WTC11 (cell line): Measurements from ENCODE around the gene GPNMB. TPM values are rescaled to one million over a fixed set of nuclear protein-coding genes. Genes with fewer than 3 reads are reported as not detected.

Experiments
- ATAC-seq: fragments of 200-7000 bp; cut with Tn5 transposase; 2 replicates; pipeline ENCODE4 v1.10.0; 2021; ENCODE audit warnings: mild to moderate bottlenecking, moderate library complexity
- CTCF ChIA-PET: fragments of 300-600 bp; sonication (Branson Sonifier 250); formaldehyde crosslinking; loops from one replicate; lab custom pipeline; 2021; ENCODE audit warnings: antibody characterized with exemption; lab: Charles Lee
- POLR2A ChIA-PET: fragments of 350-600 bp; sonication (Branson Sonifier 250); formaldehyde crosslinking; loops from one replicate; lab custom pipeline; 2021; ENCODE audit warnings: antibody characterized with exemption; lab: Charles Lee
- DNase-seq: peaks from one replicate; pipeline ENCODE4 v3.0.0; 2021; ENCODE audit warnings: low spot score
- H3K27ac Mint-ChIP-seq: 2 replicates; pipeline ENCODE4 v1.8.0; 2021; ENCODE audit warnings: mixed read lengths
- H3K27me3 Mint-ChIP-seq: 2 replicates; pipeline ENCODE4 v1.8.0; 2021; ENCODE audit warnings: low read depth, mild to moderate bottlenecking, moderate library complexity, mixed read lengths
- H3K36me3 Mint-ChIP-seq: 2 replicates; pipeline ENCODE4 v1.8.0; 2021; ENCODE audit warnings: mixed read lengths
- H3K4me1 Mint-ChIP-seq: 2 replicates; pipeline ENCODE4 v1.8.0; 2022; ENCODE audit warnings: mixed read lengths
- H3K4me3 Mint-ChIP-seq: 2 replicates; pipeline ENCODE4 v1.8.0; 2021; ENCODE audit warnings: mild to moderate bottlenecking, moderate library complexity, mixed read lengths
- H3K9me3 Mint-ChIP-seq: 2 replicates; pipeline ENCODE4 v1.8.0; 2021; ENCODE audit warnings: mixed read lengths
- CREM ChIP-seq: sonication (generic); formaldehyde crosslinking; IDR thresholded peaks from 2 replicates; pipeline ENCODE4 v1.8.1; 2022; ENCODE audit warnings: mild to moderate bottlenecking, missing genetic modification reagents, moderate library complexity
- KAT7 ChIP-seq: sonication (generic); formaldehyde crosslinking; IDR thresholded peaks from 2 replicates; pipeline ENCODE4 v1.8.1; 2023; ENCODE audit warnings: missing genetic modification reagents, mild to moderate bottlenecking, borderline replicate concordance
- ZNF263 ChIP-seq: sonication (generic); formaldehyde crosslinking; IDR thresholded peaks from 2 replicates; pipeline ENCODE4 v1.8.1; 2022; ENCODE audit warnings: low read depth, mild to moderate bottlenecking, moderate library complexity, missing genetic modification reagents
- ZNF416 ChIP-seq: fragments of 250-450 bp; sonication (Bioruptor Pico); IDR thresholded peaks from 2 replicates; pipeline ENCODE4 v1.9.0; 2021; ENCODE audit warnings: mild to moderate bottlenecking, inconsistent platforms
- total RNA-seq: library from RNA; stranded (reverse); gene quantifications from 3 replicates; pipeline ENCODE4 v1.2.3, GENCODE V29; 2021
- TF ChIP-seq, protein P1 (sequence below): sonication (generic); formaldehyde crosslinking; IDR thresholded peaks from 2 replicates; pipeline ENCODE4 v1.8.1; 2022; ENCODE audit warnings: low read depth, missing genetic modification reagents, borderline replicate concordance
- TF ChIP-seq, protein P2 (sequence below): sonication (generic); formaldehyde crosslinking; IDR thresholded peaks from 2 replicates; pipeline ENCODE4 v1.8.0; 2022; ENCODE audit warnings: mild to moderate bottlenecking, missing genetic modification reagents
- TF ChIP-seq, protein P3 (sequence below): fragments of 250-450 bp; sonication (Bioruptor Pico); IDR thresholded peaks from 2 replicates; pipeline ENCODE4 v1.8.0; 2021; ENCODE audit warnings: mild to moderate bottlenecking
- TF ChIP-seq, protein P4 (sequence below): sonication (generic); formaldehyde crosslinking; conservative IDR thresholded peaks from 2 replicates; pipeline ENCODE4 v1.8.1; 2023; ENCODE audit warnings: mild to moderate bottlenecking, low read depth, missing genetic modification reagents, moderate library complexity
- TF ChIP-seq, protein P5 (sequence below): fragments of 250-450 bp; sonication (Bioruptor Pico); IDR thresholded peaks from 2 replicates; pipeline ENCODE4 v1.9.0; 2021; ENCODE audit warnings: moderate library complexity, mild to moderate bottlenecking, inconsistent platforms, borderline replicate concordance
- TF ChIP-seq, protein P6 (sequence below): sonication (generic); formaldehyde crosslinking; IDR thresholded peaks from 2 replicates; pipeline ENCODE4 v1.8.1; 2022; ENCODE audit warnings: mild to moderate bottlenecking, moderate library complexity, missing genetic modification reagents
- TF ChIP-seq, protein P7 (sequence below): sonication (generic); formaldehyde crosslinking; IDR thresholded peaks from 2 replicates; pipeline ENCODE4 v1.8.1; 2023; ENCODE audit warnings: mild to moderate bottlenecking, moderate library complexity, missing genetic modification reagents
- TF ChIP-seq, protein P8 (sequence below): sonication (generic); formaldehyde crosslinking; IDR thresholded peaks from 2 replicates; pipeline ENCODE4 v1.8.1; 2023; ENCODE audit warnings: mild to moderate bottlenecking, missing genetic modification reagents, borderline replicate concordance

GPNMB gene
- total RNA-seq, 1 experiment from 2014 or later, result 1.1 TPM

DNA sequence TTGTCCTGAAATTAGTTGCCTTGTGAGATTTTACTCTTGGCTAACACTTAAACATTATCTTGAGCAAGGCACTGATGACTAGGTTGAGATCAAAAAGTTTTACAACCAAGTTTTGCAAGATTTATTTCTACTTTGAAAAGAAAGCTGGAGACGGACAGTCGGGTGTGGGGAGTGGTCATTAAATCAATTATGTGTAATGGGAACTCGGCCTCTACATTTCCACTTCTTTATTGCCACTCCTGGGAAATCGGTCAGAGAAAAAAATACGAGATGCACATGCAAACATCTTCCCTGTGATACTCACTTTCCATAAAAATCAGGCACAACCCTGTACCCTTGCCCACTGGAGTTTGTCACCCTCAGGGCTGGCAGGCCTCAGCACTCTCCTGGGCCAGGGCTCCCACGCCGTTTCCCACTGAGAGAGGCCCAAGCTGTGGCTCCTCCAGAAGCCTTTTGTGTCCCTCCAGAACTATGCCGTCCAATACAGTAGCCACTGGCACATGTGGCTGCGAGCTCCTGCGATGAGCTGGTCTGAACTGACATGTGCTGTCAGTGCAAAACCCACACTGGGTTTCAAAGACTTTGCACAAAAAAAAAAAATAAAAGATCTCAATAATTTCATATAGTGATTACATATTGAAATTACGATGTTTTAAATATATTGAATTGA, 7.5 kb upstream of the GPNMB start:
- CTCF ChIA-PET, result no interaction called here
- Mint-ChIP-seq H3K4me1 (peaks cover 4% of the 10 kb centered on the region; the same call in 1 of the 2 replicates), H3K27ac (no peak overlapping the region), H3K4me3 (no peak overlapping the region), H3K9me3 (no peaks in the 10 kb centered on the region), H3K27me3 (no peaks in the 10 kb centered on the region), H3K36me3 (no peaks in the 10 kb centered on the region)
- TF ChIP-seq, protein P1, sequence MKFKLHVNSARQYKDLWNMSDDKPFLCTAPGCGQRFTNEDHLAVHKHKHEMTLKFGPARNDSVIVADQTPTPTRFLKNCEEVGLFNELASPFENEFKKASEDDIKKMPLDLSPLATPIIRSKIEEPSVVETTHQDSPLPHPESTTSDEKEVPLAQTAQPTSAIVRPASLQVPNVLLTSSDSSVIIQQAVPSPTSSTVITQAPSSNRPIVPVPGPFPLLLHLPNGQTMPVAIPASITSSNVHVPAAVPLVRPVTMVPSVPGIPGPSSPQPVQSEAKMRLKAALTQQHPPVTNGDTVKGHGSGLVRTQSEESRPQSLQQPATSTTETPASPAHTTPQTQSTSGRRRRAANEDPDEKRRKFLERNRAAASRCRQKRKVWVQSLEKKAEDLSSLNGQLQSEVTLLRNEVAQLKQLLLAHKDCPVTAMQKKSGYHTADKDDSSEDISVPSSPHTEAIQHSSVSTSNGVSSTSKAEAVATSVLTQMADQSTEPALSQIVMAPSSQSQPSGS (CRISPR knock-in tag), result no peak
- TF ChIP-seq, protein P2, sequence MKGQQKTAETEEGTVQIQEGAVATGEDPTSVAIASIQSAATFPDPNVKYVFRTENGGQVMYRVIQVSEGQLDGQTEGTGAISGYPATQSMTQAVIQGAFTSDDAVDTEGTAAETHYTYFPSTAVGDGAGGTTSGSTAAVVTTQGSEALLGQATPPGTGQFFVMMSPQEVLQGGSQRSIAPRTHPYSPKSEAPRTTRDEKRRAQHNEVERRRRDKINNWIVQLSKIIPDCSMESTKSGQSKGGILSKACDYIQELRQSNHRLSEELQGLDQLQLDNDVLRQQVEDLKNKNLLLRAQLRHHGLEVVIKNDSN (CRISPR knock-in tag), result no peak
- TF ChIP-seq, protein P3, sequence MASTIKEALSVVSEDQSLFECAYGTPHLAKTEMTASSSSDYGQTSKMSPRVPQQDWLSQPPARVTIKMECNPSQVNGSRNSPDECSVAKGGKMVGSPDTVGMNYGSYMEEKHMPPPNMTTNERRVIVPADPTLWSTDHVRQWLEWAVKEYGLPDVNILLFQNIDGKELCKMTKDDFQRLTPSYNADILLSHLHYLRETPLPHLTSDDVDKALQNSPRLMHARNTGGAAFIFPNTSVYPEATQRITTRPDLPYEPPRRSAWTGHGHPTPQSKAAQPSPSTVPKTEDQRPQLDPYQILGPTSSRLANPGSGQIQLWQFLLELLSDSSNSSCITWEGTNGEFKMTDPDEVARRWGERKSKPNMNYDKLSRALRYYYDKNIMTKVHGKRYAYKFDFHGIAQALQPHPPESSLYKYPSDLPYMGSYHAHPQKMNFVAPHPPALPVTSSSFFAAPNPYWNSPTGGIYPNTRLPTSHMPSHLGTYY (CRISPR knock-in tag), result no peak
- TF ChIP-seq, protein P4, sequence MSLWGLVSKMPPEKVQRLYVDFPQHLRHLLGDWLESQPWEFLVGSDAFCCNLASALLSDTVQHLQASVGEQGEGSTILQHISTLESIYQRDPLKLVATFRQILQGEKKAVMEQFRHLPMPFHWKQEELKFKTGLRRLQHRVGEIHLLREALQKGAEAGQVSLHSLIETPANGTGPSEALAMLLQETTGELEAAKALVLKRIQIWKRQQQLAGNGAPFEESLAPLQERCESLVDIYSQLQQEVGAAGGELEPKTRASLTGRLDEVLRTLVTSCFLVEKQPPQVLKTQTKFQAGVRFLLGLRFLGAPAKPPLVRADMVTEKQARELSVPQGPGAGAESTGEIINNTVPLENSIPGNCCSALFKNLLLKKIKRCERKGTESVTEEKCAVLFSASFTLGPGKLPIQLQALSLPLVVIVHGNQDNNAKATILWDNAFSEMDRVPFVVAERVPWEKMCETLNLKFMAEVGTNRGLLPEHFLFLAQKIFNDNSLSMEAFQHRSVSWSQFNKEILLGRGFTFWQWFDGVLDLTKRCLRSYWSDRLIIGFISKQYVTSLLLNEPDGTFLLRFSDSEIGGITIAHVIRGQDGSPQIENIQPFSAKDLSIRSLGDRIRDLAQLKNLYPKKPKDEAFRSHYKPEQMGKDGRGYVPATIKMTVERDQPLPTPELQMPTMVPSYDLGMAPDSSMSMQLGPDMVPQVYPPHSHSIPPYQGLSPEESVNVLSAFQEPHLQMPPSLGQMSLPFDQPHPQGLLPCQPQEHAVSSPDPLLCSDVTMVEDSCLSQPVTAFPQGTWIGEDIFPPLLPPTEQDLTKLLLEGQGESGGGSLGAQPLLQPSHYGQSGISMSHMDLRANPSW (CRISPR knock-in tag), result no peak
- TF ChIP-seq, protein P5, sequence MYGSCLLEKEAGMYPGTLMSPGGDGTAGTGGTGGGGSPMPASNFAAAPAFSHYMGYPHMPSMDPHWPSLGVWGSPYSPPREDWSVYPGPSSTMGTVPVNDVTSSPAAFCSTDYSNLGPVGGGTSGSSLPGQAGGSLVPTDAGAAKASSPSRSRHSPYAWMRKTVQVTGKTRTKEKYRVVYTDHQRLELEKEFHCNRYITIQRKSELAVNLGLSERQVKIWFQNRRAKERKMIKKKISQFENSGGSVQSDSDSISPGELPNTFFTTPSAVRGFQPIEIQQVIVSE (CRISPR knock-in tag), result no peak
- TF ChIP-seq ZNF263 (CRISPR knock-in tag) (no peak), CREM (CRISPR knock-in tag) (no peak), KAT7 (CRISPR knock-in tag) (no peak), ZNF416 (CRISPR knock-in tag) (no peak)
- TF ChIP-seq, protein P6, sequence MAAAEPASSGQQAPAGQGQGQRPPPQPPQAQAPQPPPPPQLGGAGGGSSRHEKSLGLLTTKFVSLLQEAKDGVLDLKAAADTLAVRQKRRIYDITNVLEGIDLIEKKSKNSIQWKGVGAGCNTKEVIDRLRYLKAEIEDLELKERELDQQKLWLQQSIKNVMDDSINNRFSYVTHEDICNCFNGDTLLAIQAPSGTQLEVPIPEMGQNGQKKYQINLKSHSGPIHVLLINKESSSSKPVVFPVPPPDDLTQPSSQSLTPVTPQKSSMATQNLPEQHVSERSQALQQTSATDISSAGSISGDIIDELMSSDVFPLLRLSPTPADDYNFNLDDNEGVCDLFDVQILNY (CRISPR knock-in tag), result no peak
- TF ChIP-seq, protein P7, sequence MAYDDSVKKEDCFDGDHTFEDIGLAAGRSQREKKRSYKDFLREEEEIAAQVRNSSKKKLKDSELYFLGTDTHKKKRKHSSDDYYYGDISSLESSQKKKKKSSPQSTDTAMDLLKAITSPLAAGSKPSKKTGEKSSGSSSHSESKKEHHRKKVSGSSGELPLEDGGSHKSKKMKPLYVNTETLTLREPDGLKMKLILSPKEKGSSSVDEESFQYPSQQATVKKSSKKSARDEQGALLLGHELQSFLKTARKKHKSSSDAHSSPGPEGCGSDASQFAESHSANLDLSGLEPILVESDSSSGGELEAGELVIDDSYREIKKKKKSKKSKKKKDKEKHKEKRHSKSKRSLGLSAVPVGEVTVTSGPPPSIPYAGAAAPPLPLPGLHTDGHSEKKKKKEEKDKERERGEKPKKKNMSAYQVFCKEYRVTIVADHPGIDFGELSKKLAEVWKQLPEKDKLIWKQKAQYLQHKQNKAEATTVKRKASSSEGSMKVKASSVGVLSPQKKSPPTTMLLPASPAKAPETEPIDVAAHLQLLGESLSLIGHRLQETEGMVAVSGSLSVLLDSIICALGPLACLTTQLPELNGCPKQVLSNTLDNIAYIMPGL (CRISPR knock-in tag), result no peak
- TF ChIP-seq, protein P8, sequence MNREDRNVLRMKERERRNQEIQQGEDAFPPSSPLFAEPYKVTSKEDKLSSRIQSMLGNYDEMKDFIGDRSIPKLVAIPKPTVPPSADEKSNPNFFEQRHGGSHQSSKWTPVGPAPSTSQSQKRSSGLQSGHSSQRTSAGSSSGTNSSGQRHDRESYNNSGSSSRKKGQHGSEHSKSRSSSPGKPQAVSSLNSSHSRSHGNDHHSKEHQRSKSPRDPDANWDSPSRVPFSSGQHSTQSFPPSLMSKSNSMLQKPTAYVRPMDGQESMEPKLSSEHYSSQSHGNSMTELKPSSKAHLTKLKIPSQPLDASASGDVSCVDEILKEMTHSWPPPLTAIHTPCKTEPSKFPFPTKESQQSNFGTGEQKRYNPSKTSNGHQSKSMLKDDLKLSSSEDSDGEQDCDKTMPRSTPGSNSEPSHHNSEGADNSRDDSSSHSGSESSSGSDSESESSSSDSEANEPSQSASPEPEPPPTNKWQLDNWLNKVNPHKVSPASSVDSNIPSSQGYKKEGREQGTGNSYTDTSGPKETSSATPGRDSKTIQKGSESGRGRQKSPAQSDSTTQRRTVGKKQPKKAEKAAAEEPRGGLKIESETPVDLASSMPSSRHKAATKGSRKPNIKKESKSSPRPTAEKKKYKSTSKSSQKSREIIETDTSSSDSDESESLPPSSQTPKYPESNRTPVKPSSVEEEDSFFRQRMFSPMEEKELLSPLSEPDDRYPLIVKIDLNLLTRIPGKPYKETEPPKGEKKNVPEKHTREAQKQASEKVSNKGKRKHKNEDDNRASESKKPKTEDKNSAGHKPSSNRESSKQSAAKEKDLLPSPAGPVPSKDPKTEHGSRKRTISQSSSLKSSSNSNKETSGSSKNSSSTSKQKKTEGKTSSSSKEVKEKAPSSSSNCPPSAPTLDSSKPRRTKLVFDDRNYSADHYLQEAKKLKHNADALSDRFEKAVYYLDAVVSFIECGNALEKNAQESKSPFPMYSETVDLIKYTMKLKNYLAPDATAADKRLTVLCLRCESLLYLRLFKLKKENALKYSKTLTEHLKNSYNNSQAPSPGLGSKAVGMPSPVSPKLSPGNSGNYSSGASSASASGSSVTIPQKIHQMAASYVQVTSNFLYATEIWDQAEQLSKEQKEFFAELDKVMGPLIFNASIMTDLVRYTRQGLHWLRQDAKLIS (CRISPR knock-in tag), result no peak
- POLR2A ChIA-PET, result interaction anchor here (0.6 kb wide), 1 partner anchor 75 kb away, joined by 10 read pairs; no protein-coding TSS in a partner anchor
- ATAC-seq (no peak), DNase-seq (no peak)
